IMR-90 (cell line): Measurements from ENCODE around the gene CPT1A. TPM values are rescaled to one million over a fixed set of nuclear protein-coding genes. Genes with fewer than 3 reads are reported as not detected.

Experiments used
- ATAC-seq: fragments of 200-7000 bp; cut with Tn5 transposase; 2 replicates; pipeline ENCODE4 v1.9.1; 2020; ENCODE audit warnings: low read depth, mild to moderate bottlenecking, moderate library complexity
- BruUV-seq: library from RNA; stranded (reverse); fragments of 400-500 nt; replicated peaks from 2 replicates; lab custom pipeline; 2021; lab: Mats Ljungman, UMichigan
- CTCF ChIA-PET: fragments of 300-600 bp; formaldehyde crosslinking; extraction: SDS; loops from one replicate; lab custom pipeline; 2021; ENCODE audit warnings: antibody characterized with exemption; lab: Yijun Ruan, JAX
- POLR2A ChIA-PET: fragments of 300-600 bp; sonication (Branson Sonifier 250); formaldehyde crosslinking; loops from one replicate; lab custom pipeline; 2022; ENCODE audit warnings: antibody characterized with exemption; ENCODE audit not compliant: unreplicated experiment; lab: Charles Lee
- DNase-seq: peaks from one replicate; pipeline ENCODE4 v3.0.0; 2013
- H2AFZ ChIP-seq: replicated peaks from 2 replicates; pipeline ENCODE3; 2013; ENCODE audit warnings: low read length, mild to moderate bottlenecking; ENCODE audit not compliant: poor library complexity
- H2AK5ac ChIP-seq: 2 replicates; pipeline ENCODE4 v1.6.1; 2013; ENCODE audit warnings: low read depth, low read length, inconsistent platforms
- H2AK9ac ChIP-seq: replicated peaks from 2 replicates; pipeline ENCODE3; 2013; ENCODE audit warnings: mild to moderate bottlenecking, low read depth, low read length, moderate library complexity; ENCODE audit not compliant: poor library complexity
- H2BK120ac ChIP-seq: 2 replicates; pipeline ENCODE4 v1.6.1; 2013; ENCODE audit warnings: low read depth, low read length, inconsistent platforms
- H2BK15ac ChIP-seq: 3 replicates; pipeline ENCODE4 v1.6.1; 2013; ENCODE audit warnings: low read depth, low read length, inconsistent platforms
- H2BK20ac ChIP-seq: 2 replicates; pipeline ENCODE4 v1.6.1; 2013; ENCODE audit warnings: low read depth, mild to moderate bottlenecking, inconsistent platforms, low read length, moderate library complexity
- H2BK5ac ChIP-seq: 2 replicates; pipeline ENCODE4 v1.6.1; 2013; ENCODE audit warnings: mild to moderate bottlenecking, low read depth, low read length, inconsistent platforms; ENCODE audit not compliant: poor library complexity, severe bottlenecking
- H3K14ac ChIP-seq: replicated peaks from 2 replicates; pipeline ENCODE4 v1.6.1; 2013; ENCODE audit warnings: low read depth, low read length, inconsistent platforms
- H3K18ac ChIP-seq: 2 replicates; pipeline ENCODE4 v1.6.1; 2013; ENCODE audit warnings: low read depth, low read length, control low read depth
- H3K23ac ChIP-seq: 2 replicates; pipeline ENCODE4 v1.6.1; 2013; ENCODE audit warnings: low read depth, low read length, inconsistent platforms
- H3K27ac ChIP-seq: 2 replicates; pipeline ENCODE4 v1.5.1; 2013; ENCODE audit warnings: mild to moderate bottlenecking, control low read depth, low read length; ENCODE audit not compliant: insufficient read depth
- H3K27me3 ChIP-seq: 2 replicates; pipeline ENCODE4 v1.6.1; 2013; ENCODE audit warnings: low read length; ENCODE audit not compliant: control insufficient read depth, insufficient read depth
- H3K36me3 ChIP-seq: 2 replicates; pipeline ENCODE4 v1.6.1; 2013; ENCODE audit warnings: low read length, mixed read lengths; ENCODE audit not compliant: control insufficient read depth, insufficient read depth
- H3K4ac ChIP-seq: 2 replicates; pipeline ENCODE4 v1.6.1; 2013; ENCODE audit warnings: low read depth, low read length, inconsistent platforms
- H3K4me1 ChIP-seq: 2 replicates; pipeline ENCODE4 v1.6.1; 2013; ENCODE audit warnings: low read length, mixed read lengths; ENCODE audit not compliant: control insufficient read depth, insufficient read depth
- H3K4me2 ChIP-seq: 2 replicates; pipeline ENCODE4 v1.6.1; 2013; ENCODE audit warnings: low read depth, mild to moderate bottlenecking, control low read depth, low read length, moderate library complexity
- H3K4me3 ChIP-seq: 2 replicates; pipeline ENCODE4 v1.5.1; 2013; ENCODE audit warnings: low read depth, mild to moderate bottlenecking, control low read depth, low read length, moderate library complexity; ENCODE audit not compliant: insufficient read depth
- H3K56ac ChIP-seq: 2 replicates; pipeline ENCODE4 v1.6.1; 2013; ENCODE audit warnings: low read length, inconsistent platforms; ENCODE audit not compliant: insufficient read depth; ENCODE audit errors: extremely low read depth
- H3K79me1 ChIP-seq, 2 experiments: 2 replicates each; pipeline ENCODE4 v1.6.1; 2013; ENCODE audit warnings: low read length in 2 of 2, inconsistent platforms in 1 of 2, low read depth in 1 of 2
- H3K9ac ChIP-seq: 2 replicates; pipeline ENCODE4 v1.6.1; 2013; ENCODE audit warnings: low read depth, low read length, control low read depth
- H3K9me1 ChIP-seq: 2 replicates; pipeline ENCODE4 v1.6.1; 2013; ENCODE audit warnings: low read length, inconsistent platforms; ENCODE audit not compliant: insufficient read depth
- H3K9me3 ChIP-seq: 2 replicates; pipeline ENCODE4 v1.6.1; 2013; ENCODE audit warnings: low read length; ENCODE audit not compliant: control insufficient read depth, insufficient read depth
- H4K20me1 ChIP-seq: 2 replicates; pipeline ENCODE4 v1.6.1; 2013; ENCODE audit warnings: low read length, inconsistent platforms; ENCODE audit not compliant: insufficient read depth
- H4K5ac ChIP-seq: 2 replicates; pipeline ENCODE4 v1.6.1; 2013; ENCODE audit warnings: mild to moderate bottlenecking, low read depth, low read length, control low read depth
- H4K8ac ChIP-seq, 2 experiments: 2 replicates each; pipeline ENCODE4 v1.6.1; 2013; ENCODE audit warnings: low read depth in 2 of 2, low read length in 2 of 2, control low read depth in 1 of 2, inconsistent platforms in 1 of 2
- H4K91ac ChIP-seq: 2 replicates; pipeline ENCODE4 v1.6.1; 2013; ENCODE audit warnings: low read depth, low read length, inconsistent platforms; ENCODE audit not compliant: insufficient read depth
- BHLHE40 ChIP-seq: fragments of 150-350 bp; IDR thresholded peaks from 2 replicates; pipeline ENCODE4 v1.6.1; 2016; ENCODE audit warnings: mild to moderate bottlenecking, low read depth, low read length
- CEBPB ChIP-seq: IDR thresholded peaks from 2 replicates; pipeline ENCODE4 v1.6.1; 2012; ENCODE audit warnings: low read depth, low read length, improper control_type of control experiment
- CHD1 ChIP-seq: IDR thresholded peaks from 2 replicates; pipeline ENCODE4 v1.6.1; 2012; ENCODE audit warnings: low read depth, low read length, improper control_type of control experiment
- FOS ChIP-seq: fragments of 150-350 bp; IDR thresholded peaks from 2 replicates; pipeline ENCODE4 v1.6.1; 2016; ENCODE audit warnings: low read depth, low read length
- MAFK ChIP-seq: IDR thresholded peaks from 2 replicates; pipeline ENCODE4 v1.6.1; 2012; ENCODE audit warnings: low read depth, low read length, improper control_type of control experiment
- MAZ ChIP-seq: IDR thresholded peaks from 2 replicates; pipeline ENCODE4 v1.6.1; 2012; ENCODE audit warnings: low read depth, mild to moderate bottlenecking, low read length, improper control_type of control experiment, moderate library complexity, borderline replicate concordance
- MXI1 ChIP-seq: IDR thresholded peaks from 2 replicates; pipeline ENCODE4 v1.6.1; 2012; ENCODE audit warnings: low read depth, mild to moderate bottlenecking, low read length, moderate library complexity, borderline replicate concordance
- POLR2A ChIP-seq: IDR thresholded peaks from 2 replicates; pipeline ENCODE4 v1.6.1; 2012; ENCODE audit warnings: mild to moderate bottlenecking, low read depth, low read length
- RAD21 ChIP-seq: IDR thresholded peaks from 2 replicates; pipeline ENCODE4 v1.6.1; 2012; ENCODE audit warnings: low read length, improper control_type of control experiment
- RCOR1 ChIP-seq: IDR thresholded peaks from 2 replicates; pipeline ENCODE4 v1.6.1; 2012; ENCODE audit warnings: mild to moderate bottlenecking, low read length, improper control_type of control experiment; ENCODE audit not compliant: insufficient replicate concordance
- RFX5 ChIP-seq: IDR thresholded peaks from 2 replicates; pipeline ENCODE4 v1.8.0; 2012; ENCODE audit warnings: low read depth, mild to moderate bottlenecking, low read length, moderate library complexity
- WGBS, 2 experiments: methylation state at CpG; one replicate each; pipeline versions ENCODE4 v1.1.5 to v1.1.7; 2013; ENCODE audit warnings: missing lambda C conversion rate in 2 of 2; ENCODE audit not compliant: insufficient read length in 1 of 2; ENCODE audit errors: extremely low coverage in 2 of 2; 5-methylcytosine and 5-hydroxymethylcytosine counted together
- dilution Hi-C: fragments of 300-500 bp; cut with HindIII; formaldehyde crosslinking; loops from one replicate; pipeline ENCODE4 v1.14.3; 2018; ENCODE audit warnings: low sequenced_read_pairs; ENCODE audit not compliant: unreplicated experiment
- in situ Hi-C: fragments of 300-500 bp; cut with MboI; formaldehyde crosslinking; loops from 3 replicates; pipeline ENCODE4 v1.14.3; 2019; ENCODE audit warnings: low sequenced_read_pairs, inconsistent platforms, mixed read lengths
- intact Hi-C: fragments of 100-400 bp; cut with micrococcal nuclease; formaldehyde crosslinking; loops from 2 replicates; pipeline ENCODE4 v1.10.0; 2022
- polyA plus RNA-seq, 3 experiments: library from polyadenylated mRNA; depleted of rRNA; stranded (reverse); fragments of >200 nt; gene quantifications; 2 replicates each; pipeline ENCODE4 v1.2.3, GENCODE V29; 2012; ENCODE audit warnings: low replicate concordance in 1 of 3
- total RNA-seq: library from RNA; depleted of rRNA; stranded (reverse); fragments of >200 nt; gene quantifications from 2 replicates; pipeline ENCODE4 v1.2.3, GENCODE V29; 2012
- TF ChIP-seq, protein P1 (sequence below): conservative IDR thresholded peaks from 2 replicates; pipeline ENCODE4 v1.5.1; 2012; ENCODE audit warnings: mild to moderate bottlenecking, low read depth, low read length, improper control_type of control experiment
- TF ChIP-seq, protein P2 (sequence below): fragments of 150-350 bp; IDR thresholded peaks from 2 replicates; pipeline ENCODE4 v1.6.1; 2017; ENCODE audit warnings: mild to moderate bottlenecking, antibody characterized with exemption, low read length, low read depth

Gene CPT1A
- total and polyA plus RNA-seq, 2 of the 4 experiments (the other 2 are of a cell fraction) = 15.4 to 21.3 TPM

DNA sequence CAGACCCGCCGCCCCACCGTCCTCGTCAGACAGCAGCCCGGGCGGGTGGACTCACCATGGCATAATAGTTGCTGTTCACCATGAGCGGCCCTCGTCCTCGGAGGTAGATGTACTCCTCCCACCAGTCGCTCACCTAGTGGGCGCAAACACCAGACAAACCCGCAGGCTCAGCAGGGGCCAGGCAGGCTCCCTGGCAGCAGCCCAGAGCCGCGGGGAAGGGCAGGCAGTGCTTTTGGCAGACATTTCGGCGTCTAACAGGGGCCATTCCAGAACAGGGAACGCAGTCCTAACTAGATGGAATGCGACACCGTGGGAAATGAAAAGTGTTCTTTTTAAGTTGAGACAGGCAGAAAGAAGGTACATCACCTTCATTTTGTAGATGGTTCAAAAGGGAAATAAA is 44.9 kb downstream of the CPT1A start:
- dilution Hi-C loops (no loop called here), intact Hi-C loops (no loop called here), in situ Hi-C loops (no loop called here)
- no peak for ATAC-seq
- Histone ChIP-seq H3K18ac (no peak overlapping the region), H4K5ac (no peak overlapping the region), H3K14ac (no peak overlapping the region), H2BK20ac (no peak overlapping the region), H2BK120ac (no peak overlapping the region), H3K23ac (no peak overlapping the region), H3K4me1 (no peaks in the 10 kb centered on the region), H3K4me2 (no peak overlapping the region), H2AFZ (no peak overlapping the region), H3K36me3 (peaks cover 56% of the 10 kb centered on the region), H2AK9ac (no peak overlapping the region), H3K27me3 (no peaks in the 10 kb centered on the region), H3K4me3 (no peak overlapping the region), H3K9ac (no peak overlapping the region), H3K56ac (no peak overlapping the region), H3K27ac (no peak overlapping the region), H3K9me1 (0 out of 2 replicates have a peak, but pooled peaks cover 2% of the 10 kb centered on the region), H2AK5ac (no peak overlapping the region), H4K20me1 (no peaks in the 10 kb centered on the region), H4K8ac (no peak overlapping the region), H2BK5ac (no peak overlapping the region), H3K79me1 (peaks cover 0 to 6% of the 10 kb centered on the region in 2 experiments; a peak in 1 of 4 replicates), H2BK15ac (no peak overlapping the region), H4K91ac (no peak overlapping the region), H3K9me3 (no peaks in the 10 kb centered on the region), H3K4ac (no peak overlapping the region)
- no TSS peak for BruUV-seq
- TF ChIP-seq, protein P1, sequence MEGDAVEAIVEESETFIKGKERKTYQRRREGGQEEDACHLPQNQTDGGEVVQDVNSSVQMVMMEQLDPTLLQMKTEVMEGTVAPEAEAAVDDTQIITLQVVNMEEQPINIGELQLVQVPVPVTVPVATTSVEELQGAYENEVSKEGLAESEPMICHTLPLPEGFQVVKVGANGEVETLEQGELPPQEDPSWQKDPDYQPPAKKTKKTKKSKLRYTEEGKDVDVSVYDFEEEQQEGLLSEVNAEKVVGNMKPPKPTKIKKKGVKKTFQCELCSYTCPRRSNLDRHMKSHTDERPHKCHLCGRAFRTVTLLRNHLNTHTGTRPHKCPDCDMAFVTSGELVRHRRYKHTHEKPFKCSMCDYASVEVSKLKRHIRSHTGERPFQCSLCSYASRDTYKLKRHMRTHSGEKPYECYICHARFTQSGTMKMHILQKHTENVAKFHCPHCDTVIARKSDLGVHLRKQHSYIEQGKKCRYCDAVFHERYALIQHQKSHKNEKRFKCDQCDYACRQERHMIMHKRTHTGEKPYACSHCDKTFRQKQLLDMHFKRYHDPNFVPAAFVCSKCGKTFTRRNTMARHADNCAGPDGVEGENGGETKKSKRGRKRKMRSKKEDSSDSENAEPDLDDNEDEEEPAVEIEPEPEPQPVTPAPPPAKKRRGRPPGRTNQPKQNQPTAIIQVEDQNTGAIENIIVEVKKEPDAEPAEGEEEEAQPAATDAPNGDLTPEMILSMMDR = no peak
- TF ChIP-seq FOS = no peak
- no peak for TF ChIP-seq BHLHE40
- TF ChIP-seq CEBPB = no peak
- TF ChIP-seq MAFK = no peak
- no peak for TF ChIP-seq RAD21
- TF ChIP-seq RCOR1 = no peak
- no peak for TF ChIP-seq MAZ
- TF ChIP-seq, protein P2, sequence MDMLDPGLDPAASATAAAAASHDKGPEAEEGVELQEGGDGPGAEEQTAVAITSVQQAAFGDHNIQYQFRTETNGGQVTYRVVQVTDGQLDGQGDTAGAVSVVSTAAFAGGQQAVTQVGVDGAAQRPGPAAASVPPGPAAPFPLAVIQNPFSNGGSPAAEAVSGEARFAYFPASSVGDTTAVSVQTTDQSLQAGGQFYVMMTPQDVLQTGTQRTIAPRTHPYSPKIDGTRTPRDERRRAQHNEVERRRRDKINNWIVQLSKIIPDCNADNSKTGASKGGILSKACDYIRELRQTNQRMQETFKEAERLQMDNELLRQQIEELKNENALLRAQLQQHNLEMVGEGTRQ = no peak
- no peak for TF ChIP-seq POLR2A
- no peak for TF ChIP-seq RFX5
- TF ChIP-seq CHD1 = no peak
- TF ChIP-seq MXI1 = no peak
- POLR2A ChIA-PET = no interaction called here
- CTCF ChIA-PET = no interaction called here
- no peak for DNase-seq
- WGBS, 2 experiments = 83% methylated on average over 14 of the region's 19 CpGs; no CpG with 5 or more reads in 1 of the 2 experiments
